NCI-H1105 treated with DMSO at 0.1 percent for 48 hours (cell line): ENCODE data around the gene GOLGA2.

Experiments
- DNase-seq: peaks from one replicate; lab custom pipeline; 2025; lab: John Stamatoyannopoulos, UW

Gene GOLGA2

DNA sequence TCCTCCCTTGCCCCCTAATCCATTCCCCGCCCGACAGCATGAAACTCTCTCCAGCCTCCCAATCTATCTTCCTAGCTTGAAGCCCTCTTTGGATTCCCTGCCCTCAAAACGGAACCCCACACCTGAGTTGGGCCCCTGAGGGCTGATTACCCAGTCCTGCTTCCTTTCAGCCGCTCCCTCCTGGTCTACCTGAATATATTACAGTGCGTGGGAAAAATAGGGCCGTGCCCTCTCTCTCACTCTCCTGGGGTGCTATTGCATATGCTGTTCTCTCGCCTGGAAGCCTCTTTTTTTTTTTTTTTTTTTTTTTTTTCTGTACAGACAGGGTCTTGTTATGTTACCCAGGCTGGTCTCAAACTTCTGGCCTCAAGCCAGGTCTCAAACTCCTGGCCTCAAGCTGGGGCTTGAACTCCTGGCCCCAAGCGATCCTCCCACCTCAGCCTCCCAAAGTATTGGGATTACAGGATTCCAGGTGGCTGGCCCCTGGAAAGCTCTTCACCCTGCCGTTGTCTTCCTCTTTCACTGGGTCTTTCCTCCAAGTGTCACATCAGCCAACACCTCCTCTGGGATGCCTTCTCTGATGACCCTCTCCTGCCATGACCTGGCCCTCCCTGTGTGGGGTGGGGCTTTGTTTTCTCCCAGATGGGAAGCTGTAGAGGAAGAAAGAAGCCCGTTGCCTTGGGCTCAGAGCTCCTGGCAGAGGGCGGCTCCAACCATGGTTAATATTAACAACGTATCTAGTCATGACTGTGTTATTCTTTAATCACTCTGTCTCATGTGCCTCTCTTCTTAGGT lies 64.4 kb downstream of the GOLGA2 start:
- no peak for DNase-seq

DNA sequence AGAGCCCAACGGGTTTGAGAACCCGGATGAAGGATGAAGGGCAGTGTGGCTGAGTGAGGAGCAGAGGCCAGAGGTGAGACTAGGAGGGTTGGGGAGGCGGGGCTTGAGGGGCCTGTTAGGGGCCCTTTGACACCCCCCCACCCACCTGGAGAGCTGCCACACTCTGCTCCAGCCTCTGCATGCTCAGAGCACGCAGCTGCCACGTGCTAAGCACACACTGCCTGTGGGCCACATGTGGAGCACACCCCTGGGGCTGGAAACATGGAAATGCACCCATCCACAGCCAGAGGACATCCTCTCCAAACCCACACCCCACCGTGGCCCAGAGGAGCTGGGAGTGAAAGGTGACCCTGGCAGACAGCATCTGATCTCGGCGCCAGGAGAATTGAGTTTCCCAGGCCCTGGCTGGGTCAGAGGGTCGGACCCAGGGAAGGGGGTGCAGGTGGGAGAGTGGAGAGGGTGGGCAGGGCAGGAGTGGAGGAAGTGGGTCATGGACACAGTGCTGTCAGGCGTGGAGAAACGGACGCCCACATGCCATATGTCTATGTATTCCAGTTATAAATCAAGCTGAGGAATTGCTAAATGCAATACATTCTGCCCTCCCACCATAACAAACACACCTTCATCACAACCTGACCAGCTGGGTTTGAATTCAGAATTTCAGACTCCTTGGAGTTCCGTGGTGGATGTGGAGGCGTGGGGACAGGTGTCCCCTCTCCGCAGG lies 66.7 kb downstream of the GOLGA2 start:
- no peak for DNase-seq

DNA sequence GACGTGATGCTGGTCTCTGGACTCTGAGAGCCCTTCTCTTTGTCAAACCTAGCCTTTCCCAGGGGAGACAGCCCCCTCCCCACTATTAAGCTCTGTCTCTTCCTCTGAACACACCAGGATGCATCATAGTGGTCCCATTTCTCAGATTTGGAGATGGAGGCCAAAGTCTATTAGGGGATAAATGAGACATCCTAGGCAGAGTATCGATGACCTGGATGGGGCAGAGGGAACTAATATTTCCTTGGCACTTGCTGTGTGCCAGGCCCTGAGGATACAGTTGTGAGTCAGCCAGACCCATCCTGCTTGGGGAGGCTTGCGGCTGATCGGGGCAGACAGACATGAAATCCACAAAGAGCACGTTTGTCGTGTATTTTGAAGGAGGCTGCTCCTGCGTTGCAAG lies 67.4 kb downstream of the GOLGA2 start:
- no peak for DNase-seq

DNA sequence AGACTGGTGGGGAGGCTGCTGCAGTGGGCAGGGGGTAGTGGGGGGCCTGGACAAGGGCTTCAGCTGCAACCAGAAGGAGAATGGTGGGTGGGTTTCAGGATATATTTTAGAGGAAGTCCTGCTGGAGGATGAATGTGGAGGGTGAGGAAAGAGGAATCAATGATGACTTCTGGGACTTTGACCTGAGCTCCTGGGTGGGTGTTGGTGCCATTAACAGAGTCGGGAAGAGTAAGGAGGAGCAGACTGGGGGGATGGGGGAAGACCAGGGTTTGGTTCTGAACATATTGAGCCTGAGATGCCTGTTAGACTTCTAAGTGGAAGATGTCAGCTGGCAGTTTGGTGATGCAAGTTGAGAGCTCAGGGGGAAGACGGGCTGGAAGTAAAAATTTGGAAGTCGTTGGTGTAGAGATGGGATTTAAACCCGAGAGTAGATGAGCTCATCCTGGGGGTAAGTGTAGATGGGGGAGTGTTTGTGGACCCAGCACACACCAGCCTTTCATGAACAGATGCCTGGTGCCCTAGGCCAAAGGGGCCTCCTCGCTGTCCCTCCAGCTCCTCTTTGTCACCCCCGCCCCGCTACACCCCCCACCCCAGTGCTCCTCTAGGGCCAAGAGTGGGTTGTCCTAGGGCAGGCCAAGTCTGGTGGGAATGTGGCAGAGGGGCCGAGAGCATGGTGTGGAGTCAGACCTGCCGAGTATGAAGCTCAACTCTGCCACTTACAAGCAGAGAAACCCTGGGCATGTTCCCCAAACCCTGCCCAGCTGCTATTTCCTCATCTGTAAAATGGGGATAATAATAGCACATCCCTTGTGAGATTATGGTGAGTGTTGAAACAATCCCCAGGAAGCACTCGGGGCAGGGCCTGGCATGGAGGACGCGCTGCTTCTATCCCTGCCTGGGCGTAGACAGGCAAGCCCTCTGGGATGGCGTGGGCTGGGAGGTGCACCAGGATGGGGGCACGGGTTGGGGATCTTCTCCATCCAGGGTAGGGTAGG lies 68.6 kb downstream of the GOLGA2 start:
- no peak for DNase-seq

DNA sequence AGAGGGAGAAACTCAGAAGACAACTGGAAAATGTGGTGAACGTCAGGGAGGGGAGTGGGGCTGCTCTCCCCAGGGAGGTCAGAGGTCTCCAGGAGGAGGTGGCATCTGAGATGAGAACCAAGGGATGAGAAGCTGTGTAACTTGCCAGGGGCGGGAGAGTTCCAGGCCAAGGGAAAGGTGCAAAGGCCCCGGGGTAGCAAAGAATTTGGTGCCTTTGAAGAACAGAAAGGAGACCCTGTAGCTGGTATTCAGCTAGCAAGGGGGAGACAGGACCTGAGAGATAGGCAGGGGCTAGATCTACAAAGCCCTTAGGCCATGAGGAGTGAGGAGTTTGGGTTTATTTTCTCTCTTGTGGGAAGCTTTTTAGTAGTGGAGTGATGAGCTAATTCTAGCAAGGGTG lies 69.3 kb downstream of the GOLGA2 start:
- DNase-seq: no peak
